Peyer's patch (tissue), 4 donors: ENCODE measurements around the gene WWTR1. TPM values are rescaled to one million over a fixed set of nuclear protein-coding genes. Genes with fewer than 3 reads are reported as not detected.

Experiments used
- DNase-seq, 3 donors: peaks; one replicate each; pipeline ENCODE4 v3.0.0-alpha.2; 2017 to 2019
- H3K27ac ChIP-seq, 4 donors: fragments of 200-600 bp; sonication (generic); one replicate each; pipeline ENCODE4 v1.5.1; 2016 to 2019
- H3K27me3 ChIP-seq, 2 donors: fragments of 200-600 bp; sonication (generic); one replicate each; pipeline ENCODE4 v1.5.1; 2019
- H3K36me3 ChIP-seq, 3 donors: fragments of 200-600 bp; sonication (generic); one replicate each; pipeline ENCODE4 v1.5.1; 2016 to 2019
- H3K4me1 ChIP-seq, 4 donors: fragments of 200-600 bp; sonication (generic); one replicate each; pipeline ENCODE4 v1.5.1; 2016 to 2019
- H3K4me3 ChIP-seq, 4 donors: fragments of 200-600 bp; sonication (generic); 1 replicate in 3 of 4; 2 replicates in 1 of 4; pipeline ENCODE4 v1.5.1; 2016 to 2019; ENCODE audit warnings: mild to moderate bottlenecking in 1 of 4
- H3K9me3 ChIP-seq, 4 donors: fragments of 200-600 bp; sonication (generic); one replicate each; pipeline ENCODE4 v1.5.1; 2016 to 2019; ENCODE audit warnings: mild to moderate bottlenecking in 1 of 4
- POLR2A ChIP-seq, 2 donors: fragments of 450-650 bp; IDR thresholded peaks; one replicate each; pipeline ENCODE4 v1.5.1; 2017; ENCODE audit warnings: antibody characterized with exemption in 2 of 2, mild to moderate bottlenecking in 2 of 2, moderate library complexity in 2 of 2
- total RNA-seq, 4 donors: library from RNA; depleted of rRNA; stranded (reverse); fragments of >200 nt; gene quantifications; one replicate each; pipeline ENCODE4 v1.1.0, GENCODE V29; 2016
- TF ChIP-seq, protein P1 (sequence below), 6 experiments: fragments of 450-650 bp in 4 of 6; fragments of 200-600 bp in 2 of 6; sonication (generic) in 1 of 6; IDR thresholded peaks; one replicate each; pipeline ENCODE4 v1.5.1; 2017 to 2019; ENCODE audit warnings: antibody characterized with exemption in 6 of 6, mild to moderate bottlenecking in 3 of 6, moderate library complexity in 1 of 6

WWTR1 gene
- total RNA-seq, 4 donors from 2014 or later, result 13.8 to 62.7 (median 18.5) TPM

GRCh38 chr3:149638228-149639092, 19.4 kb downstream of the WWTR1 start:
- no peaks in the 10 kb centered on the region for H3K9me3 ChIP-seq

GRCh38 chr3:149635396-149635795, 22.4 kb downstream of the WWTR1 start:
- Histone ChIP-seq H3K4me3 (no peak overlapping the region), H3K4me1 (peaks cover 0 to 6% (median 0%) of the 10 kb centered on the region in 4 donors), H3K27ac (no peak overlapping the region), H3K36me3 (no peaks in the 10 kb centered on the region), H3K9me3 (no peaks in the 10 kb centered on the region), H3K27me3 (no peaks in the 10 kb centered on the region)
- TF ChIP-seq, protein P1, sequence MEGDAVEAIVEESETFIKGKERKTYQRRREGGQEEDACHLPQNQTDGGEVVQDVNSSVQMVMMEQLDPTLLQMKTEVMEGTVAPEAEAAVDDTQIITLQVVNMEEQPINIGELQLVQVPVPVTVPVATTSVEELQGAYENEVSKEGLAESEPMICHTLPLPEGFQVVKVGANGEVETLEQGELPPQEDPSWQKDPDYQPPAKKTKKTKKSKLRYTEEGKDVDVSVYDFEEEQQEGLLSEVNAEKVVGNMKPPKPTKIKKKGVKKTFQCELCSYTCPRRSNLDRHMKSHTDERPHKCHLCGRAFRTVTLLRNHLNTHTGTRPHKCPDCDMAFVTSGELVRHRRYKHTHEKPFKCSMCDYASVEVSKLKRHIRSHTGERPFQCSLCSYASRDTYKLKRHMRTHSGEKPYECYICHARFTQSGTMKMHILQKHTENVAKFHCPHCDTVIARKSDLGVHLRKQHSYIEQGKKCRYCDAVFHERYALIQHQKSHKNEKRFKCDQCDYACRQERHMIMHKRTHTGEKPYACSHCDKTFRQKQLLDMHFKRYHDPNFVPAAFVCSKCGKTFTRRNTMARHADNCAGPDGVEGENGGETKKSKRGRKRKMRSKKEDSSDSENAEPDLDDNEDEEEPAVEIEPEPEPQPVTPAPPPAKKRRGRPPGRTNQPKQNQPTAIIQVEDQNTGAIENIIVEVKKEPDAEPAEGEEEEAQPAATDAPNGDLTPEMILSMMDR (IDR thresholded peaks at IDR 0.05), result no peak
- TF ChIP-seq POLR2A (IDR thresholded peaks at IDR 0.05), result no peak
- DNase-seq, result no peak

More at GRCh38 chr3:149638228-149639092, 19.4 kb downstream of the WWTR1 start:
- peaks cover 0 to 9% (median 0%) of the 10 kb centered on the region in 4 donors for H3K4me1 ChIP-seq
- TF ChIP-seq POLR2A (IDR thresholded peaks at IDR 0.05), result no peak
- TF ChIP-seq, protein P1 (IDR thresholded peaks at IDR 0.05), result no peak
- no peaks in the 10 kb centered on the region for H3K36me3 ChIP-seq
- H3K27me3 ChIP-seq, result no peaks in the 10 kb centered on the region
- no peak for DNase-seq
- peak overlapping the region in 2 of 4 donors; percentile 1 to 17 for H3K4me3 ChIP-seq
- peak overlapping the region in 2 of 4 donors; percentile 25 to 36 for H3K27ac ChIP-seq

- H3K27ac ChIP-seq, result no peak overlapping the region
- H3K4me1 ChIP-seq, result peaks cover 0 to 6% (median 0%) of the 10 kb centered on the region in 4 donors
- TF ChIP-seq, protein P1 (IDR thresholded peaks at IDR 0.05), result no peak
- TF ChIP-seq POLR2A (IDR thresholded peaks at IDR 0.05), result no peak
- no peaks in the 10 kb centered on the region for H3K36me3 ChIP-seq
- no peak for DNase-seq
- H3K9me3 ChIP-seq, result no peaks in the 10 kb centered on the region
- H3K27me3 ChIP-seq, result no peaks in the 10 kb centered on the region
- no peak overlapping the region for H3K4me3 ChIP-seq
Measured at GRCh38 chr3:149634573-149634972, 23.3 kb downstream of the WWTR1 start.

GRCh38 chr3:149634072-149634471, 23.8 kb downstream of the WWTR1 start:
- H3K27ac ChIP-seq, result no peak overlapping the region
- H3K9me3 ChIP-seq, result no peaks in the 10 kb centered on the region
- H3K27me3 ChIP-seq, result no peaks in the 10 kb centered on the region
- TF ChIP-seq, protein P1 (IDR thresholded peaks at IDR 0.05), result no peak
- TF ChIP-seq POLR2A (IDR thresholded peaks at IDR 0.05), result no peak
- H3K36me3 ChIP-seq, result no peaks in the 10 kb centered on the region
- no peak overlapping the region for H3K4me3 ChIP-seq
- DNase-seq, result no peak
- H3K4me1 ChIP-seq, result peaks cover 0 to 6% (median 0%) of the 10 kb centered on the region in 4 donors

DNA sequence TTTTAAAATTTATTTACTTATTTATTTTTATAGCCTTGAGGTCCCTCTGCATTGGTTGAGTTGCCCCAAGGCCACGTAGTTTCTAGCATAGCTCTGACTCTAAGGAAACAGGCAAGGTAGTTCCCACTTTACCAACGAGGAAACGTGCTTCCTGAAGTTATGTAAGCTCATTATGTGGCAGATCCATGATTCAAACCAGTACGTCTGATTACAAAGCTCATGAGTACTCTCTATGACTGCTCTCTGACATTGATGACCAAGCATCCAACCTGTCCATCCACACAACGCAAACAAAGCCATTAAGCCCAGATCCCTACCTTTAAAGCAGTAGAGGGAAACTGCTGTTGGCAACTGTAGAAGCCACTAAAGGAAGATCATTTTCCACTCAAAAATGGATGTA, 25.6 kb downstream of the WWTR1 start:
- TF ChIP-seq, protein P1 (IDR thresholded peaks at IDR 0.05), result no peak
- no peak for TF ChIP-seq POLR2A (IDR thresholded peaks at IDR 0.05)
- Histone ChIP-seq H3K27me3 (no peaks in the 10 kb centered on the region), H3K27ac (no peak overlapping the region), H3K36me3 (no peaks in the 10 kb centered on the region), H3K9me3 (no peaks in the 10 kb centered on the region), H3K4me1 (peaks cover 0 to 6% (median 0%) of the 10 kb centered on the region in 4 donors), H3K4me3 (no peak overlapping the region)
- no peak for DNase-seq
